ENCODE measurements around the gene CYBRD1.

CYBRD1 gene

GRCh38 chr2:171574149-171574795 lies 52.0 kb downstream of the CYBRD1 start:
- no peaks in the 10 kb centered on the region for H3K4me1 ChIP-seq (ENCODE audit: control insufficient read depth, insufficient read depth, low read length, poor library complexity, severe bottlenecking)
- H3K36me3 ChIP-seq (ENCODE audit: control insufficient read depth, insufficient read depth, low read length), result no peaks in the 10 kb centered on the region
- WGBS, 2 experiments (ENCODE audit: insufficient coverage in 2 of 2), result 9 to 13% methylated on average over 14 to 15 of the region's 21 CpGs
- H3K4me3 ChIP-seq (ENCODE audit: extremely low read depth, insufficient read depth, low read length, poor library complexity, severe bottlenecking), result no peak overlapping the region
- no peaks in the 10 kb centered on the region for H3K9me3 ChIP-seq (ENCODE audit: control insufficient read depth, low read length)
- no peak overlapping the region for H3K27ac ChIP-seq (ENCODE audit: low read depth, low read length, severe bottlenecking)

GRCh38 chr2:171575606-171576005 lies 53.3 kb downstream of the CYBRD1 start:
- Histone ChIP-seq H3K36me3 (ENCODE audit: control insufficient read depth, insufficient read depth, low read length) (no peaks in the 10 kb centered on the region), H3K9me3 (ENCODE audit: control insufficient read depth, low read length) (no peaks in the 10 kb centered on the region), H3K4me1 (ENCODE audit: control insufficient read depth, insufficient read depth, low read length, poor library complexity, severe bottlenecking) (no peaks in the 10 kb centered on the region), H3K27ac (ENCODE audit: low read depth, low read length, severe bottlenecking) (no peak overlapping the region), H3K4me3 (ENCODE audit: extremely low read depth, insufficient read depth, low read length, poor library complexity, severe bottlenecking) (no peak overlapping the region)
- 91 to 92% methylated on average over 3 to 4 of the region's 5 CpGs for WGBS, 2 experiments (ENCODE audit: insufficient coverage in 2 of 2)

- Histone ChIP-seq H3K36me3 (ENCODE audit: control insufficient read depth, insufficient read depth, low read length) (no peaks in the 10 kb centered on the region), H3K4me3 (ENCODE audit: extremely low read depth, insufficient read depth, low read length, poor library complexity, severe bottlenecking) (no peak overlapping the region), H3K27ac (ENCODE audit: low read depth, low read length, severe bottlenecking) (no peak overlapping the region), H3K4me1 (ENCODE audit: control insufficient read depth, insufficient read depth, low read length, poor library complexity, severe bottlenecking) (no peaks in the 10 kb centered on the region), H3K9me3 (ENCODE audit: control insufficient read depth, low read length) (no peaks in the 10 kb centered on the region)
- 100% methylated on average over 2 of the region's 4 CpGs; no CpG with 5 or more reads in 1 of the 2 experiments for WGBS, 2 experiments (ENCODE audit: insufficient coverage in 2 of 2)
Observed at GRCh38 chr2:171578127-171578803, 56.0 kb downstream of the CYBRD1 start.

GRCh38 chr2:171579481-171579880 lies 57.2 kb downstream of the CYBRD1 start:
- 100% methylated on average over 1 of the region's 1 CpG; no CpG with 5 or more reads in 1 of the 2 experiments for WGBS, 2 experiments (ENCODE audit: insufficient coverage in 2 of 2)
- Histone ChIP-seq H3K9me3 (ENCODE audit: control insufficient read depth, low read length) (no peaks in the 10 kb centered on the region), H3K27ac (ENCODE audit: low read depth, low read length, severe bottlenecking) (no peak overlapping the region), H3K4me3 (ENCODE audit: extremely low read depth, insufficient read depth, low read length, poor library complexity, severe bottlenecking) (no peak overlapping the region), H3K36me3 (ENCODE audit: control insufficient read depth, insufficient read depth, low read length) (no peaks in the 10 kb centered on the region), H3K4me1 (ENCODE audit: control insufficient read depth, insufficient read depth, low read length, poor library complexity, severe bottlenecking) (no peaks in the 10 kb centered on the region)

- H3K4me3 ChIP-seq (ENCODE audit: extremely low read depth, insufficient read depth, low read length, poor library complexity, severe bottlenecking), result no peak overlapping the region
- no peaks in the 10 kb centered on the region for H3K4me1 ChIP-seq (ENCODE audit: control insufficient read depth, insufficient read depth, low read length, poor library complexity, severe bottlenecking)
- 100% methylated on average over 1 of the region's 1 CpG; no CpG with 5 or more reads in 1 of the 2 experiments for WGBS, 2 experiments (ENCODE audit: insufficient coverage in 2 of 2)
- no peak overlapping the region for H3K27ac ChIP-seq (ENCODE audit: low read depth, low read length, severe bottlenecking)
- H3K36me3 ChIP-seq (ENCODE audit: control insufficient read depth, insufficient read depth, low read length), result no peaks in the 10 kb centered on the region
- no peaks in the 10 kb centered on the region for H3K9me3 ChIP-seq (ENCODE audit: control insufficient read depth, low read length)
Observed at GRCh38 chr2:171583566-171583965, 61.3 kb downstream of the CYBRD1 start.

GRCh38 chr2:171584001-171584400 lies 61.7 kb downstream of the CYBRD1 start:
- WGBS, 2 experiments (ENCODE audit: insufficient coverage in 2 of 2), result no CpG with 5 or more reads among the region's 1 CpG
- Histone ChIP-seq H3K9me3 (ENCODE audit: control insufficient read depth, low read length) (no peaks in the 10 kb centered on the region), H3K4me1 (ENCODE audit: control insufficient read depth, insufficient read depth, low read length, poor library complexity, severe bottlenecking) (no peaks in the 10 kb centered on the region), H3K27ac (ENCODE audit: low read depth, low read length, severe bottlenecking) (no peak overlapping the region), H3K36me3 (ENCODE audit: control insufficient read depth, insufficient read depth, low read length) (no peaks in the 10 kb centered on the region), H3K4me3 (ENCODE audit: extremely low read depth, insufficient read depth, low read length, poor library complexity, severe bottlenecking) (no peak overlapping the region)

GRCh38 chr2:171587132-171587531 lies 64.9 kb downstream of the CYBRD1 start:
- Histone ChIP-seq H3K9me3 (ENCODE audit: control insufficient read depth, low read length) (no peaks in the 10 kb centered on the region), H3K4me3 (ENCODE audit: extremely low read depth, insufficient read depth, low read length, poor library complexity, severe bottlenecking) (no peak overlapping the region), H3K4me1 (ENCODE audit: control insufficient read depth, insufficient read depth, low read length, poor library complexity, severe bottlenecking) (no peaks in the 10 kb centered on the region), H3K27ac (ENCODE audit: low read depth, low read length, severe bottlenecking) (no peak overlapping the region), H3K36me3 (ENCODE audit: control insufficient read depth, insufficient read depth, low read length) (no peaks in the 10 kb centered on the region)
- WGBS, 2 experiments (ENCODE audit: insufficient coverage in 2 of 2), result 77 to 85% methylated on average over 2 to 3 of the region's 4 CpGs

GRCh38 chr2:171587567-171587966 lies 65.3 kb downstream of the CYBRD1 start:
- 86 to 95% methylated on average over 4 of the region's 4 CpGs for WGBS, 2 experiments (ENCODE audit: insufficient coverage in 2 of 2)
- Histone ChIP-seq H3K9me3 (ENCODE audit: control insufficient read depth, low read length) (no peaks in the 10 kb centered on the region), H3K36me3 (ENCODE audit: control insufficient read depth, insufficient read depth, low read length) (no peaks in the 10 kb centered on the region), H3K27ac (ENCODE audit: low read depth, low read length, severe bottlenecking) (no peak overlapping the region), H3K4me3 (ENCODE audit: extremely low read depth, insufficient read depth, low read length, poor library complexity, severe bottlenecking) (no peak overlapping the region), H3K4me1 (ENCODE audit: control insufficient read depth, insufficient read depth, low read length, poor library complexity, severe bottlenecking) (no peaks in the 10 kb centered on the region)

- Histone ChIP-seq H3K27ac (ENCODE audit: low read depth, low read length, severe bottlenecking) (no peak overlapping the region), H3K9me3 (ENCODE audit: control insufficient read depth, low read length) (no peaks in the 10 kb centered on the region), H3K4me3 (ENCODE audit: extremely low read depth, insufficient read depth, low read length, poor library complexity, severe bottlenecking) (no peak overlapping the region), H3K4me1 (ENCODE audit: control insufficient read depth, insufficient read depth, low read length, poor library complexity, severe bottlenecking) (no peaks in the 10 kb centered on the region), H3K36me3 (ENCODE audit: control insufficient read depth, insufficient read depth, low read length) (no peaks in the 10 kb centered on the region)
- WGBS, 2 experiments (ENCODE audit: insufficient coverage in 2 of 2), result 80% methylated on average over 1 of the region's 1 CpG; no CpG with 5 or more reads in 1 of the 2 experiments
Observed at GRCh38 chr2:171590116-171590515, 67.8 kb downstream of the CYBRD1 start.

GRCh38 chr2:171592036-171592555 lies 69.8 kb downstream of the CYBRD1 start:
- WGBS, 2 experiments (ENCODE audit: insufficient coverage in 2 of 2), result 66 to 79% methylated on average over 5 to 6 of the region's 7 CpGs
- Histone ChIP-seq H3K4me1 (ENCODE audit: control insufficient read depth, insufficient read depth, low read length, poor library complexity, severe bottlenecking) (no peaks in the 10 kb centered on the region), H3K27ac (ENCODE audit: low read depth, low read length, severe bottlenecking) (no peak overlapping the region), H3K9me3 (ENCODE audit: control insufficient read depth, low read length) (no peaks in the 10 kb centered on the region), H3K36me3 (ENCODE audit: control insufficient read depth, insufficient read depth, low read length) (no peaks in the 10 kb centered on the region), H3K4me3 (ENCODE audit: extremely low read depth, insufficient read depth, low read length, poor library complexity, severe bottlenecking) (no peak overlapping the region)

- H3K27ac ChIP-seq (ENCODE audit: low read depth, low read length, severe bottlenecking), result no peak overlapping the region
- no peaks in the 10 kb centered on the region for H3K9me3 ChIP-seq (ENCODE audit: control insufficient read depth, low read length)
- H3K4me1 ChIP-seq (ENCODE audit: control insufficient read depth, insufficient read depth, low read length, poor library complexity, severe bottlenecking), result no peaks in the 10 kb centered on the region
- no peaks in the 10 kb centered on the region for H3K36me3 ChIP-seq (ENCODE audit: control insufficient read depth, insufficient read depth, low read length)
- H3K4me3 ChIP-seq (ENCODE audit: extremely low read depth, insufficient read depth, low read length, poor library complexity, severe bottlenecking), result no peak overlapping the region
Observed at GRCh38 chr2:171595456-171595855, 73.2 kb downstream of the CYBRD1 start.
